Left lung (tissue), 10 donors: Measurements from ENCODE around the gene NPHP4. TPM values are rescaled to one million over a fixed set of nuclear protein-coding genes. Genes with fewer than 3 reads are reported as not detected.
A peak's percentile ranks its signal among the peaks of the same experiment; 100 is the strongest.

ENCODE experiments used
- ATAC-seq: fragments of 200-7000 bp; cut with Tn5 transposase; one replicate; pipeline ENCODE4 v1.9.1; 2020; ENCODE audit warnings: moderate library complexity
- DNase-seq, 4 donors: peaks; one replicate each; pipeline ENCODE4 v3.0.0-alpha.2; 2013 to 2020
- H3K27ac ChIP-seq, 2 donors: fragments of 200-600 bp; sonication (generic) in 1 of 2; one replicate each; pipeline versions ENCODE4 v1.5.0 to v1.8.0; 2020 to 2021
- H3K27me3 ChIP-seq, 2 donors: fragments of 200-600 bp; sonication (generic) in 1 of 2; one replicate each; pipeline versions ENCODE4 v1.5.0 to v1.8.0; 2020 to 2021
- H3K36me3 ChIP-seq, 2 donors: fragments of 200-600 bp; sonication (generic) in 1 of 2; one replicate each; pipeline versions ENCODE4 v1.5.0 to v1.8.0; 2020 to 2021
- H3K4me1 ChIP-seq, 2 donors: fragments of 200-600 bp; one replicate each; pipeline ENCODE4 v1.8.0; 2021
- H3K4me3 ChIP-seq, 2 donors: fragments of 200-600 bp; sonication (generic) in 1 of 2; one replicate each; pipeline versions ENCODE4 v1.5.0 to v1.8.0; 2020 to 2021; ENCODE audit warnings: mild to moderate bottlenecking in 1 of 2
- H3K9me3 ChIP-seq, 2 donors: fragments of 200-600 bp; sonication (generic) in 1 of 2; one replicate each; pipeline versions ENCODE4 v1.5.0 to v1.8.0; 2020 to 2021
- CTCF ChIP-seq, 2 donors: fragments of 200-600 bp; sonication (generic) in 1 of 2; IDR thresholded peaks; one replicate each; pipeline versions ENCODE4 v1.5.0 to v1.8.0; 2021; ENCODE audit warnings: antibody characterized with exemption in 2 of 2
- intact Hi-C, 2 donors: fragments of 100-400 bp; cut with DNase I; formaldehyde crosslinking; loops; one replicate each; pipeline versions ENCODE4 v1.11.2 to v1.14.2; 2022
- polyA plus RNA-seq, 6 donors: library from polyadenylated mRNA; unstranded; fragments of 120-200 nt; gene quantifications; one replicate each; pipeline ENCODE4 v1.2.1, GENCODE V29; 2013; ENCODE audit not compliant: insufficient read length in 6 of 6
- total RNA-seq, 2 donors: library from RNA; stranded (reverse); fragmentation: NEBNext Ultra II Directional; extraction: Animal tissue kit (Norgen Biotek cat#: 25700); gene quantifications; one replicate each; pipeline ENCODE4 v1.2.1, GENCODE V29; 2021
- donor health status: DM: no; HTN: yes; CAD: no.
- donor health status: DM: no; HTN: no; CAD: no.

The NPHP4 gene
- total and polyA plus RNA-seq, 8 donors, result 9.4 to 16.4 (median 10.2) TPM

GRCh38 chr1:5828308-5828935 lies 163.8 kb downstream of the NPHP4 start:
- ATAC-seq (no peak), DNase-seq (no peak)
- Histone ChIP-seq H3K4me1 (no peaks in the 10 kb centered on the region), H3K9me3 (no peaks in the 10 kb centered on the region), H3K36me3 (no peaks in the 10 kb centered on the region), H3K4me3 (no peak overlapping the region), H3K27me3 (peaks cover 0 to 44% of the 10 kb centered on the region in 2 donors), H3K27ac (no peak overlapping the region)
- TF ChIP-seq CTCF (IDR thresholded peaks at IDR 0.05), result no peak
- intact Hi-C loops, result no loop called here

- Histone ChIP-seq H3K36me3 (no peaks in the 10 kb centered on the region), H3K4me1 (no peaks in the 10 kb centered on the region), H3K9me3 (no peaks in the 10 kb centered on the region), H3K27me3 (peaks cover 0 to 35% of the 10 kb centered on the region in 2 donors), H3K27ac (no peak overlapping the region), H3K4me3 (no peak overlapping the region)
- DNase-seq (peak in 1 of 4 donors; percentile 33), ATAC-seq (no peak)
- intact Hi-C loops, result no loop called here
- TF ChIP-seq CTCF (IDR thresholded peaks at IDR 0.05), result no peak
Measured at GRCh38 chr1:5827516-5827915, 164.7 kb downstream of the NPHP4 start.

GRCh38 chr1:5826601-5827000 lies 165.6 kb downstream of the NPHP4 start:
- Histone ChIP-seq H3K4me3 (no peak overlapping the region), H3K27ac (no peak overlapping the region), H3K4me1 (no peaks in the 10 kb centered on the region), H3K36me3 (no peaks in the 10 kb centered on the region), H3K9me3 (no peaks in the 10 kb centered on the region), H3K27me3 (peaks cover 0 to 34% of the 10 kb centered on the region in 2 donors)
- ATAC-seq (no peak), DNase-seq (peak in 1 of 4 donors; percentile 9)
- no peak for TF ChIP-seq CTCF (IDR thresholded peaks at IDR 0.05)
- intact Hi-C loops, result no loop called here

DNA sequence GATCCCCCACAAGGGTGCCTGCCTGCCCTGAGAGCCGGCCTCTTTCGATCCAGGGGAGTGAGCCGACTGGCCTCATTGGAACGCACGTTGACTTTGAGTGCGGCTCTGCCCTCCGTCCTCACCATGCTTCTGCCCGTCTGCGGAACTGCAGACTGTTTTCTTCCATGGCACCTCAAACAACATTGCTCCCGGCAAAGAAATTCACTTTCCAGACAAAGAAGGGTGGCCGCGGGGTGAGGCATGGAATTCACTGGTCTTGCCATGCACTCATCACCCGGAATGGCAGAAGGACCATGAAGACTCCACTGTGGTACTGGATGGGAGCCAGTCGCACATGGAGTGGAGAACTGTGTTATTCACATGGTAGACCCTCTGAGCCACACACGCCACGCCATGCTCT lies 169.5 kb downstream of the NPHP4 start:
- H3K27ac ChIP-seq, result no peak overlapping the region
- H3K4me1 ChIP-seq, result no peaks in the 10 kb centered on the region
- no peaks in the 10 kb centered on the region for H3K9me3 ChIP-seq
- DNase-seq (peak in 1 of 4 donors; percentile 34), ATAC-seq (no peak)
- intact Hi-C loops, result no loop called here
- TF ChIP-seq CTCF (IDR thresholded peaks at IDR 0.05), result no peak
- no peaks in the 10 kb centered on the region for H3K36me3 ChIP-seq
- peaks cover 0 to 35% of the 10 kb centered on the region in 2 donors for H3K27me3 ChIP-seq
- H3K4me3 ChIP-seq, result no peak overlapping the region

GRCh38 chr1:5822266-5822665 lies 170.0 kb downstream of the NPHP4 start:
- Histone ChIP-seq H3K4me1 (no peaks in the 10 kb centered on the region), H3K27me3 (peaks cover 0 to 39% of the 10 kb centered on the region in 2 donors), H3K27ac (no peak overlapping the region), H3K36me3 (no peaks in the 10 kb centered on the region), H3K4me3 (no peak overlapping the region), H3K9me3 (no peaks in the 10 kb centered on the region)
- DNase-seq (peak in 1 of 4 donors; percentile 20), ATAC-seq (no peak)
- intact Hi-C loops, result no loop called here
- TF ChIP-seq CTCF (IDR thresholded peaks at IDR 0.05), result no peak
